Femur (tissue), 1 donor: ENCODE measurements around the gene VSIG8.
A peak's percentile ranks its signal among the peaks of the same experiment; 100 is the strongest.
"Not testable (repeated sequence)": the region's sequence is repeated elsewhere in the genome, so short reads cannot be mapped to it uniquely, and the experiment has no call there.

ENCODE experiments used
- DNase-seq: peaks from one replicate; pipeline ENCODE4 v3.0.0-alpha.2; 2017

The VSIG8 gene

GRCh38 chr1:159862557-159862956, at the start of gene VSIG8:
Gene VSIG8 (minus strand): TSS chr1:159862657. CDS start chr1:159862521, 136 bp downstream.
- DNase-seq, result no peak

GRCh38 chr1:159911326-159912070, 49.0 kb upstream of the VSIG8 start:
- no peak for DNase-seq

- no peak for DNase-seq
Measured at GRCh38 chr1:159908031-159908940, 45.8 kb upstream of the VSIG8 start.

- DNase-seq, result no peak
Measured at GRCh38 chr1:159906960-159907359, 44.5 kb upstream of the VSIG8 start.

- DNase-seq, result not testable (repeated sequence)
Measured at GRCh38 chr1:159904036-159904435, 41.6 kb upstream of the VSIG8 start.

GRCh38 chr1:159902541-159902940, 40.1 kb upstream of the VSIG8 start:
- no peak for DNase-seq

- DNase-seq, result no peak
Measured at GRCh38 chr1:159900755-159901360, 38.4 kb upstream of the VSIG8 start.

- DNase-seq, result peak; percentile 90
Measured at GRCh38 chr1:159900086-159900680, 37.7 kb upstream of the VSIG8 start, which contains the start of gene CFAP45. Gene CFAP45 (minus strand): TSS chr1:159900165. CDS start chr1:159900098, 67 bp downstream.

GRCh38 chr1:159899634-159900033, 37.2 kb upstream of the VSIG8 start:
- not testable (repeated sequence) for DNase-seq

GRCh38 chr1:159898527-159898926, 36.1 kb upstream of the VSIG8 start:
- no peak for DNase-seq

GRCh38 chr1:159897962-159898361, 35.5 kb upstream of the VSIG8 start:
- DNase-seq, result no peak

- no peak for DNase-seq
Measured at GRCh38 chr1:159896546-159896930, 34.1 kb upstream of the VSIG8 start.

- DNase-seq, result no peak
Measured at GRCh38 chr1:159895836-159896545, 33.5 kb upstream of the VSIG8 start.

GRCh38 chr1:159895286-159895685, 32.8 kb upstream of the VSIG8 start:
- DNase-seq, result no peak

GRCh38 chr1:159892944-159893343, 30.5 kb upstream of the VSIG8 start:
- no peak for DNase-seq

- peak; percentile 86 for DNase-seq
Measured at GRCh38 chr1:159891275-159892157, 29.1 kb upstream of the VSIG8 start.

GRCh38 chr1:159890390-159890789, 27.9 kb upstream of the VSIG8 start:
- DNase-seq, result no peak

GRCh38 chr1:159889821-159890252, 27.4 kb upstream of the VSIG8 start:
- peak; percentile 41 for DNase-seq

GRCh38 chr1:159889202-159889601, 26.7 kb upstream of the VSIG8 start:
- DNase-seq, result no peak

- no peak for DNase-seq
Measured at GRCh38 chr1:159884296-159884695, 21.8 kb upstream of the VSIG8 start.

GRCh38 chr1:159883134-159883533, 20.7 kb upstream of the VSIG8 start:
- no peak for DNase-seq
